ENCODE data around the gene WDR35. TPM values are rescaled to one million over a fixed set of nuclear protein-coding genes. Genes with fewer than 3 reads are reported as not detected.

The WDR35 gene
- total and polyA plus RNA-seq, 2 of the 4 experiments (the other 2 are of a cell fraction): 3.4 to 8.1 TPM

GRCh38 chr2:19865151-19865550, 124.8 kb downstream of the WDR35 start:
- H3K9ac ChIP-seq (ENCODE audit: low read depth, low read length): no peak overlapping the region
- no peaks in the 10 kb centered on the region for H3K79me1 ChIP-seq (ENCODE audit: low read depth in 1 of 2, low read length in 2 of 2)
- H2BK5ac ChIP-seq (ENCODE audit: low read depth, low read length, poor library complexity, severe bottlenecking): no peak overlapping the region
- no peak for DNase-seq
- H3K56ac ChIP-seq (ENCODE audit: extremely low read depth, insufficient read depth, low read length): no peak overlapping the region
- no peak overlapping the region for H3K14ac ChIP-seq (replicated peaks; ENCODE audit: low read depth, low read length)
- H2AK5ac ChIP-seq (ENCODE audit: low read depth, low read length): no peak overlapping the region
- no TSS peak for BruUV-seq (replicated peaks)
- intact Hi-C loops (cut with micrococcal nuclease) (loop anchor here (10.0 kb wide), 2 partner anchors 230 to 980 kb away; no protein-coding TSS in a partner anchor), dilution Hi-C loops (cut with HindIII; ENCODE audit: low sequenced_read_pairs, unreplicated experiment) (no loop called here), in situ Hi-C loops (cut with MboI; ENCODE audit: low sequenced_read_pairs) (loop anchor here (10.0 kb wide), 1 partner anchor 1120 kb away; no protein-coding TSS in a partner anchor)
- H3K4me1 ChIP-seq (ENCODE audit: control insufficient read depth, insufficient read depth, low read length): peaks cover 14% of the 10 kb centered on the region
- no peak overlapping the region for H2BK120ac ChIP-seq (ENCODE audit: low read depth, low read length)
- H4K8ac ChIP-seq (ENCODE audit: low read depth in 2 of 2, low read length in 2 of 2): no peak overlapping the region
- no CpG with 5 or more reads among the region's 2 CpGs for WGBS, 2 experiments (ENCODE audit: extremely low coverage in 2 of 2, insufficient read length in 1 of 2)
- no peak overlapping the region for H3K4ac ChIP-seq (ENCODE audit: low read depth, low read length)
- peaks cover 6% of the 10 kb centered on the region; the same call in 1 of the 2 replicates for H3K9me1 ChIP-seq (ENCODE audit: insufficient read depth, low read length)
- H3K4me3 ChIP-seq (ENCODE audit: insufficient read depth, low read depth, low read length): no peak overlapping the region
- H2BK20ac ChIP-seq (ENCODE audit: low read depth, low read length): no peak overlapping the region
- ChIA-PET CTCF (no interaction called here), POLR2A (ENCODE audit: unreplicated experiment) (no interaction called here)
- H3K9me3 ChIP-seq (ENCODE audit: control insufficient read depth, insufficient read depth, low read length): no peaks in the 10 kb centered on the region
- peaks cover 17% of the 10 kb centered on the region for H3K27me3 ChIP-seq (ENCODE audit: control insufficient read depth, insufficient read depth, low read length)
- peak overlapping the region; percentile 23 for H2AK9ac ChIP-seq (replicated peaks; ENCODE audit: low read depth, low read length, poor library complexity)
- H2AFZ ChIP-seq (replicated peaks; ENCODE audit: low read length, poor library complexity): no peak overlapping the region
- TF ChIP-seq CHD1 (IDR thresholded peaks at IDR 0.05; ENCODE audit: low read depth, low read length) (no peak), CTCF (conservative IDR thresholded peaks at IDR 0.05; ENCODE audit: low read depth, low read length) (no peak)
- H3K36me3 ChIP-seq (ENCODE audit: control insufficient read depth, insufficient read depth, low read length): no peaks in the 10 kb centered on the region
- no peak overlapping the region for H3K23ac ChIP-seq (ENCODE audit: low read depth, low read length)
- no peaks in the 10 kb centered on the region for H4K20me1 ChIP-seq (ENCODE audit: insufficient read depth, low read length)
- no peak overlapping the region for H3K18ac ChIP-seq (ENCODE audit: low read depth, low read length)
- no peak overlapping the region for H3K27ac ChIP-seq (ENCODE audit: insufficient read depth, low read length)
- H4K5ac ChIP-seq (ENCODE audit: low read depth, low read length): no peak overlapping the region
- H4K91ac ChIP-seq (ENCODE audit: insufficient read depth, low read depth, low read length): no peak overlapping the region
- H2BK15ac ChIP-seq (ENCODE audit: low read depth, low read length): no peak overlapping the region; the same call in 2 of the 3 replicates
- no peak for ATAC-seq (ENCODE audit: low read depth)
- no peak overlapping the region for H3K4me2 ChIP-seq (ENCODE audit: low read depth, low read length)
